ENCODE measurements around the gene EAF1.

DNA sequence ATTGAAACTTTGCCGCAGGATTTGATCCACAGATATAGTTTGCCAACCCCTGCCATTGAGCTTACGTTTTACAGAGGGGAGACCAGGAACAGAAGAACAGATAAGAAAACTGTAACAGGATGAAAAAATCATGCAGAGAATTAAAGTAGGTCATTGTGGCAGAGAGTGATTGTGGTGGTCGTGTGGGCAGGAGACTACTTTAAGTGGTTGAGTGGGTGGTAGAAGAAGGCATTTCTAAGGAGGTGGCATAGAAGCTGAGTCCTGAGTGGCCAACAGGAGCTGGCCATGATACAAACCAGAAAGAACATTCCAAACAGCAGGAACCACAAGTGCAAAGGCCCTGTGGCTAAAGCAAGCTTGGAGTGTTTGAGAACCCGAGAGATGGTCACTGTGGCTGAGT is 59.6 kb downstream of the EAF1 start:
- TF ChIP-seq EZH2phosphoT487 (IDR thresholded peaks at IDR 0.05; ENCODE audit: borderline replicate concordance, low read depth, low read length) = no peak
- TF ChIP-seq, protein P1, sequence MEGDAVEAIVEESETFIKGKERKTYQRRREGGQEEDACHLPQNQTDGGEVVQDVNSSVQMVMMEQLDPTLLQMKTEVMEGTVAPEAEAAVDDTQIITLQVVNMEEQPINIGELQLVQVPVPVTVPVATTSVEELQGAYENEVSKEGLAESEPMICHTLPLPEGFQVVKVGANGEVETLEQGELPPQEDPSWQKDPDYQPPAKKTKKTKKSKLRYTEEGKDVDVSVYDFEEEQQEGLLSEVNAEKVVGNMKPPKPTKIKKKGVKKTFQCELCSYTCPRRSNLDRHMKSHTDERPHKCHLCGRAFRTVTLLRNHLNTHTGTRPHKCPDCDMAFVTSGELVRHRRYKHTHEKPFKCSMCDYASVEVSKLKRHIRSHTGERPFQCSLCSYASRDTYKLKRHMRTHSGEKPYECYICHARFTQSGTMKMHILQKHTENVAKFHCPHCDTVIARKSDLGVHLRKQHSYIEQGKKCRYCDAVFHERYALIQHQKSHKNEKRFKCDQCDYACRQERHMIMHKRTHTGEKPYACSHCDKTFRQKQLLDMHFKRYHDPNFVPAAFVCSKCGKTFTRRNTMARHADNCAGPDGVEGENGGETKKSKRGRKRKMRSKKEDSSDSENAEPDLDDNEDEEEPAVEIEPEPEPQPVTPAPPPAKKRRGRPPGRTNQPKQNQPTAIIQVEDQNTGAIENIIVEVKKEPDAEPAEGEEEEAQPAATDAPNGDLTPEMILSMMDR (conservative IDR thresholded peaks at IDR 0.05; ENCODE audit: low read length) = no peak

Measured in OCI-LY7 (cell line).